K562 (cell line): ENCODE data around the gene ALG9. TPM values are rescaled to one million over a fixed set of nuclear protein-coding genes. Genes with fewer than 3 reads are reported as not detected.

Experiments used
- ARNT ChIP-seq, 2 experiments: fragments of 450-650 bp; IDR thresholded peaks; 2 replicates each; pipeline ENCODE4 v1.6.1; 2016; ENCODE audit warnings: mild to moderate bottlenecking in 1 of 2
- EP400 ChIP-seq: fragments of 450-650 bp; IDR thresholded peaks from 2 replicates; pipeline ENCODE4 v1.6.1; 2017; ENCODE audit warnings: antibody characterized with exemption, mild to moderate bottlenecking, moderate library complexity
- GABPA ChIP-seq: fragments of 200-800 bp; sonication (Bioruptor generic); conservative IDR thresholded peaks from 2 replicates; pipeline ENCODE4 v1.6.1; 2016; ENCODE audit warnings: low read depth, missing genetic modification characterization, missing compliant biosample characterization
- GTF2F1 ChIP-seq: IDR thresholded peaks from 2 replicates; pipeline ENCODE4 v1.6.1; 2011; ENCODE audit warnings: low read depth, low read length, improper control_type of control experiment
- HCFC1 ChIP-seq: IDR thresholded peaks from 2 replicates; pipeline ENCODE4 v1.6.1; 2012; ENCODE audit warnings: low read depth, low read length, improper control_type of control experiment
- HIVEP1 ChIP-seq: fragments of 250-450 bp; sonication (Bioruptor Pico); IDR thresholded peaks from 2 replicates; pipeline ENCODE4 v1.4.0; 2020; ENCODE audit warnings: mild to moderate bottlenecking
- IRF2 ChIP-seq: sonication (generic); formaldehyde crosslinking; IDR thresholded peaks from 2 replicates; pipeline ENCODE4 v1.8.1; 2022; ENCODE audit warnings: mild to moderate bottlenecking, missing genetic modification reagents
- PHF20 ChIP-seq: fragments of 450-650 bp; IDR thresholded peaks from 2 replicates; pipeline ENCODE4 v1.6.1; 2018; ENCODE audit not compliant: partially characterized antibody
- PHTF2 ChIP-seq: fragments of 250-450 bp; sonication (Bioruptor Pico); IDR thresholded peaks from 2 replicates; pipeline ENCODE4 v1.5.0; 2021; ENCODE audit warnings: mild to moderate bottlenecking
- POLR2H ChIP-seq: IDR thresholded peaks from 2 replicates; pipeline ENCODE4 v1.6.1; 2016; ENCODE audit warnings: missing genetic modification characterization, low read depth, mild to moderate bottlenecking, control low read depth, missing compliant biosample characterization, moderate library complexity
- RB1 ChIP-seq: fragments of 450-650 bp; IDR thresholded peaks from 2 replicates; pipeline ENCODE4 v1.6.1; 2017; ENCODE audit warnings: low read depth, mild to moderate bottlenecking
- RBBP5 ChIP-seq: fragments of 200-600 bp; sonication (generic); IDR thresholded peaks from 2 replicates; pipeline ENCODE4 v1.6.1; 2012; ENCODE audit warnings: borderline replicate concordance, mild to moderate bottlenecking, low read length, control low read depth, inconsistent platforms; ENCODE audit not compliant: insufficient read depth, poor library complexity, severe bottlenecking
- THRAP3 ChIP-seq: fragments of 450-650 bp; IDR thresholded peaks from 2 replicates; pipeline ENCODE4 v1.6.1; 2016; ENCODE audit warnings: mild to moderate bottlenecking, inconsistent platforms, borderline replicate concordance
- U2AF2 ChIP-seq: fragments of 200-400 bp; formaldehyde crosslinking; optimal IDR thresholded peaks from 2 replicates; pipeline ENCODE3; 2017; ENCODE audit warnings: low read depth, mild to moderate bottlenecking, low read length
- WHSC1 ChIP-seq: IDR thresholded peaks from one replicate; pipeline ENCODE4 v1.6.1; 2012; ENCODE audit warnings: low read length, control low read depth, inconsistent platforms
- XRCC5 ChIP-seq: fragments of 200-400 bp; formaldehyde crosslinking; IDR thresholded peaks from 2 replicates; pipeline ENCODE4 v1.6.1; 2017; ENCODE audit warnings: low read depth, mild to moderate bottlenecking, low read length
- ZBTB7A ChIP-seq: IDR thresholded peaks from 2 replicates; pipeline ENCODE4 v1.6.1; 2011; ENCODE audit warnings: low read depth, mild to moderate bottlenecking, low read length, moderate library complexity, borderline replicate concordance; ENCODE audit not compliant: control insufficient read depth
- ZNF324 ChIP-seq: fragments of 250-450 bp; sonication (Bioruptor Pico); IDR thresholded peaks from 2 replicates; pipeline ENCODE4 v1.4.0; 2020; ENCODE audit warnings: mild to moderate bottlenecking
- ZNF444 ChIP-seq: fragments of 250-450 bp; sonication (Bioruptor Pico); IDR thresholded peaks from 2 replicates; pipeline ENCODE4 v1.4.0; 2020; ENCODE audit warnings: mild to moderate bottlenecking, moderate library complexity
- polyA plus RNA-seq, 8 experiments: library from polyadenylated mRNA; depleted of rRNA in 4 of 8; stranded (reverse) in 5 of 8; unstranded in 3 of 8; fragments of >200 nt; fragmentation: Nextera tagmentation in 2 of 8; fragmentation: Illumina TruSeq in 1 of 8; extraction: Ambion mirVana in 2 of 8; extraction: Trizol in 1 of 8; gene quantifications; 2 replicates each; pipeline versions ENCODE4 v1.2.1 to v1.2.3, GENCODE V29; 2011 to 2014; ENCODE audit warnings: inconsistent platforms in 1 of 8, missing spikeins in 1 of 8
- total RNA-seq, 7 experiments: library from RNA; depleted of rRNA in 6 of 7; stranded (reverse); fragments of >200 nt in 6 of 7; fragmentation: Illumina TruSeq in 2 of 7; extraction: Trizol in 2 of 7; gene quantifications; 2 replicates each; pipeline versions ENCODE4 v1.2.1 to v1.2.3, GENCODE V29; 2011 to 2021; ENCODE audit warnings: low replicate concordance in 1 of 7
- TF ChIP-seq, protein P1 (sequence below): fragments of 250-450 bp; sonication (Bioruptor Pico); IDR thresholded peaks from 2 replicates; pipeline ENCODE4 v1.8.0; 2022; ENCODE audit warnings: moderate library complexity, mild to moderate bottlenecking, inconsistent platforms
- TF ChIP-seq, protein P2 (sequence below), 2 experiments: IDR thresholded peaks; 2 replicates each; pipeline ENCODE4 v1.6.1; 2012; ENCODE audit warnings: improper control_type of control experiment in 2 of 2, low read depth in 2 of 2, low read length in 2 of 2, borderline replicate concordance in 1 of 2

ALG9 gene
- total and polyA plus RNA-seq, 9 of the 15 experiments (the other 6 are each of a cell fraction or from before 2014, with no cell fraction given), result 11.5 to 40.5 (median 24.9) TPM

DNA sequence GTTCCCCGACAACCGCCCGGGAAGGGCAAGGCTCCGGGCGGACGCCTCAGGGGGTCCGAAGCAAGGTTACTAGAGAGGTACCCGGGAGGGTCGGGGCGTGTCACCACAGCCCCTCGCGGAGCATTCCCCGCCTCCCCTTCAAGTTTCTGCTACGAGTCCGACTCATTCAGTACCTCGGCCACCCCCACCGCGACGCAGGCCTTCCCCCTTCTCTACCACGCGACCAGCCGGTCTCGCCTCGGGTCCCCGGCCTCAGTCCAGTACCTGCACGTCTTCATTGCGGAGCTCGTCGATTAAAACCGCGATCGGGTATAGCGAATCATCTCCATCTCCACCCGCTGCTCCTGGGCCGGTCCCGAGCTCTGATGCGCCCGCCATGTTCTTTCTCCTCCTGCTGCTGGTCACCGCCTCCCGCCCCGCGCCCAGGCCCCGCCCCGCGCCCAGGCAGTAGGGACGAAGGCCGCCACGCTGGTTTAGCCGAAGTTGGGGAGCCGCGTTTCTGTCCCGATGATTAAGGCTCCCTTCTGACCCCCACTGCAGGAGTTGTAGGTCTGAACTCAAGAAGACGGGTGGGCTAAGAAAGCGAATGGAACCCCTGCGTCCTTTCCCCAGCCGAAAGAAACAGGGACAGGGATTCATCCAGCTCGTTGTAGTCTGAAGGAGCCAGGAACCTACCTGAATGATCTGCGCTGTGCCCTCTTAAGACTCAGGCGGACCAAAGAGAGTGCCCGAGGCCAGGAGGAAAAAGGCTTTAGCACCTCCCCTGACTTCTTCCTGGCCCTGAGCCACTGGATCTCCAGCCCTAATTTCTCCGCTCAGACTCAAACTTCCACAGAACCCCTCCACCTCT, 105.2 kb downstream of the ALG9 start, which contains the start of gene PPP2R1B (continued):
- TF ChIP-seq XRCC5 (0 out of 2 replicates have a peak, but pooled peaks have one; percentile 16), U2AF2 (no peak), RBBP5 (peak; percentile 96), GABPA (tag) (0 out of 2 replicates have a peak, but pooled peaks have one; percentile 26), THRAP3 (no peak), IRF2 (no peak), RB1 (0 out of 2 replicates have a peak, but pooled peaks have one; percentile 57), PHF20 (peak; percentile 49), HIVEP1 (CRISPR knock-in tag) (no peak), ARNT (IDR thresholded peaks at IDR 0.05) (peak in 1 of 2 experiments; percentile 38; a peak in 1 of 4 replicates), EP400 (peak; percentile 62; the same call in 1 of the 2 replicates), ZBTB7A (0 out of 2 replicates have a peak, but pooled peaks have one; percentile 26), GTF2F1 (peak; percentile 47; the same call in 1 of the 2 replicates), ZNF324 (CRISPR knock-in tag) (no peak), WHSC1 (no peak), PHTF2 (CRISPR knock-in tag) (no peak), HCFC1 (peak; percentile 10; the same call in 1 of the 2 replicates), ZNF444 (CRISPR knock-in tag) (no peak), POLR2H (tag) (peak; percentile 40; the same call in 1 of the 2 replicates)
- TF ChIP-seq, protein P1, sequence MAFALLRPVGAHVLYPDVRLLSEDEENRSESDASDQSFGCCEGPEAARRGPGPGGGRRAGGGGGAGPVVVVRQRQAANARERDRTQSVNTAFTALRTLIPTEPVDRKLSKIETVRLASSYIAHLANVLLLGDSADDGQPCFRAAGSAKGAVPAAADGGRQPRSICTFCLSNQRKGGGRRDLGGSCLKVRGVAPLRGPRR (CRISPR knock-in tag), result no peak
- TF ChIP-seq, protein P2, sequence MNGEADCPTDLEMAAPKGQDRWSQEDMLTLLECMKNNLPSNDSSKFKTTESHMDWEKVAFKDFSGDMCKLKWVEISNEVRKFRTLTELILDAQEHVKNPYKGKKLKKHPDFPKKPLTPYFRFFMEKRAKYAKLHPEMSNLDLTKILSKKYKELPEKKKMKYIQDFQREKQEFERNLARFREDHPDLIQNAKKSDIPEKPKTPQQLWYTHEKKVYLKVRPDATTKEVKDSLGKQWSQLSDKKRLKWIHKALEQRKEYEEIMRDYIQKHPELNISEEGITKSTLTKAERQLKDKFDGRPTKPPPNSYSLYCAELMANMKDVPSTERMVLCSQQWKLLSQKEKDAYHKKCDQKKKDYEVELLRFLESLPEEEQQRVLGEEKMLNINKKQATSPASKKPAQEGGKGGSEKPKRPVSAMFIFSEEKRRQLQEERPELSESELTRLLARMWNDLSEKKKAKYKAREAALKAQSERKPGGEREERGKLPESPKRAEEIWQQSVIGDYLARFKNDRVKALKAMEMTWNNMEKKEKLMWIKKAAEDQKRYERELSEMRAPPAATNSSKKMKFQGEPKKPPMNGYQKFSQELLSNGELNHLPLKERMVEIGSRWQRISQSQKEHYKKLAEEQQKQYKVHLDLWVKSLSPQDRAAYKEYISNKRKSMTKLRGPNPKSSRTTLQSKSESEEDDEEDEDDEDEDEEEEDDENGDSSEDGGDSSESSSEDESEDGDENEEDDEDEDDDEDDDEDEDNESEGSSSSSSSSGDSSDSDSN (IDR thresholded peaks at IDR 0.05; ENCODE audit: borderline replicate concordance in 1 of 2, low read depth in 2 of 2, low read length in 2 of 2), result peak in 1 of 2 experiments; percentile 33; a peak in 1 of 4 replicates
